Measurements from ENCODE around the gene FHOD3. TPM values are rescaled to one million over a fixed set of nuclear protein-coding genes. Genes with fewer than 3 reads are reported as not detected.

FHOD3 gene
- total and polyA plus RNA-seq, 2 of the 13 experiments (the other 11 are each of a cell fraction or from before 2014, with no cell fraction given): 0.07 TPM; not detected in 1

- TF ChIP-seq ZHX1 (CRISPR knock-in tag; IDR thresholded peaks at IDR 0.05; ENCODE audit: low read depth): no peak
- TF ChIP-seq FOSL2 (CRISPR knock-in tag; IDR thresholded peaks at IDR 0.05): no peak
- no peak for TF ChIP-seq POLR2G (IDR thresholded peaks at IDR 0.05; ENCODE audit: low read depth, low read length)
- no peak for TF ChIP-seq FOXK1 (CRISPR knock-in tag; IDR thresholded peaks at IDR 0.05; ENCODE audit: borderline replicate concordance, low read depth)
- no peak for TF ChIP-seq MLLT10 (CRISPR knock-in tag; IDR thresholded peaks at IDR 0.05)
Measured at GRCh38 chr18:36529747-36530146, 232.2 kb downstream of the FHOD3 start (continued).

GRCh38 chr18:36530676-36531405 is 233.3 kb downstream of the FHOD3 start:
- WGBS (ENCODE audit: low lambda C conversion rate): 20% methylated on average over 3 of the region's 4 CpGs
- no peak overlapping the region for H2AFZ ChIP-seq (ENCODE audit: low read length)
- H3K4me3 ChIP-seq (replicated peaks in 1 of 3; ENCODE audit: insufficient read depth in 1 of 3, low read depth in 2 of 3, low read length in 3 of 3): no peak overlapping the region
- H3K4me2 ChIP-seq (ENCODE audit: low read depth, low read length): no peak overlapping the region
- peaks cover 0 to 10% of the 10 kb centered on the region in 2 experiments; a peak in 2 of 5 replicates for H3K27me3 ChIP-seq (ENCODE audit: control insufficient read depth in 1 of 2, insufficient read depth in 2 of 2, low read length in 2 of 2)
- TF ChIP-seq ZNF557 (CRISPR knock-in tag; IDR thresholded peaks at IDR 0.05): no peak
- no peak for TF ChIP-seq FOSL1 (CRISPR knock-in tag; IDR thresholded peaks at IDR 0.05; ENCODE audit: borderline replicate concordance)
- no peak for TF ChIP-seq ZNF354B (CRISPR knock-in tag; IDR thresholded peaks at IDR 0.05)
- TF ChIP-seq CBX5 (CRISPR knock-in tag; IDR thresholded peaks at IDR 0.05; ENCODE audit: borderline replicate concordance): no peak
- TF ChIP-seq ZNF580 (CRISPR knock-in tag; IDR thresholded peaks at IDR 0.05; ENCODE audit: borderline replicate concordance, low read depth): no peak
- TF ChIP-seq ZNF772 (CRISPR knock-in tag; IDR thresholded peaks at IDR 0.05): no peak
- no peak for TF ChIP-seq ZNF552 (CRISPR knock-in tag; IDR thresholded peaks at IDR 0.05; ENCODE audit: borderline replicate concordance)
- no peak for TF ChIP-seq SMC3 (IDR thresholded peaks at IDR 0.05; ENCODE audit: low read length)
- no peak for TF ChIP-seq SOX5 (CRISPR knock-in tag; IDR thresholded peaks at IDR 0.05; ENCODE audit: borderline replicate concordance)
- no peaks in the 10 kb centered on the region for H3K79me2 ChIP-seq (ENCODE audit: insufficient read depth, low read length)
- H4K20me1 ChIP-seq (ENCODE audit: insufficient read depth, low read length): no peaks in the 10 kb centered on the region
- ChIA-PET POLR2A (no interaction called here), CTCF (ENCODE audit: low intra/inter-chr PET ratio, low total read pairs) (no interaction called here)
- no peak overlapping the region for H3K27ac ChIP-seq (ENCODE audit: extremely low read length, insufficient read depth, low read length)
- ATAC-seq (no peak), FAIRE-seq (no peak), DNase-seq (ENCODE audit: low spot score) (no peak)
- in situ Hi-C loops (cut with HindIII; ENCODE audit: extremely low pct_ligation_motif_present, low pct_unique_long_range_greater_than_20kb): no loop called here
- intact Hi-C loops (cut with micrococcal nuclease; ENCODE audit: unreplicated experiment): no loop called here
- H3K9me3 ChIP-seq (ENCODE audit: low read length): no peaks in the 10 kb centered on the region
- no TSS peak for BruUV-seq (replicated peaks)
- no peaks in the 10 kb centered on the region for H3K36me3 ChIP-seq (replicated peaks in 1 of 2; ENCODE audit: control insufficient read depth in 1 of 2, insufficient read depth in 2 of 2, low read length in 2 of 2)
- peaks cover 16% of the 10 kb centered on the region for H3K4me1 ChIP-seq (ENCODE audit: insufficient read depth, low read length)
- H3K9ac ChIP-seq (ENCODE audit: insufficient read depth, low read depth, low read length): no peak overlapping the region

All from HepG2 (cell line).